Activated CD8-positive, alpha-beta T cell treated with anti-CD3 and anti-CD28 coated beads, Interleukin-2, amount 10 ng/mL, durations not matched to agents 7 days and 5 days (primary cell): ENCODE results near the gene DOP1B. TPM values are rescaled to one million over a fixed set of nuclear protein-coding genes. Genes with fewer than 3 reads are reported as not detected.

Experiments
- ATAC-seq: fragments of 150-1000 bp; cut with Tn5 transposase; one replicate; pipeline ENCODE4 v1.10.0; 2021; ENCODE audit warnings: moderate library complexity
- CTCF ChIA-PET: fragments of 350-600 bp; sonication (Branson Sonifier 250); formaldehyde crosslinking; loops from one replicate; lab custom pipeline; 2021; ENCODE audit warnings: antibody characterized with exemption; lab: Charles Lee
- POLR2A ChIA-PET: fragments of 350-600 bp; sonication (Branson Sonifier 250); formaldehyde crosslinking; loops from one replicate; lab custom pipeline; 2021; ENCODE audit warnings: antibody characterized with exemption; lab: Charles Lee
- DNase-seq: peaks from one replicate; pipeline ENCODE4 v3.0.0-alpha.2; 2020
- H3K27ac Mint-ChIP-seq: one replicate; pipeline ENCODE4 v1.8.0; 2021; ENCODE audit warnings: mild to moderate bottlenecking, mixed read lengths
- H3K27me3 Mint-ChIP-seq: one replicate; pipeline ENCODE4 v1.8.0; 2021; ENCODE audit warnings: low read depth, mixed read lengths
- H3K36me3 Mint-ChIP-seq: one replicate; pipeline ENCODE4 v1.8.0; 2021; ENCODE audit warnings: low read depth, mixed read lengths
- H3K4me1 Mint-ChIP-seq: one replicate; pipeline ENCODE4 v1.8.0; 2021; ENCODE audit warnings: low read depth, mixed read lengths
- H3K4me3 Mint-ChIP-seq: one replicate; pipeline ENCODE4 v1.8.0; 2021; ENCODE audit warnings: mild to moderate bottlenecking, mixed read lengths
- H3K9me3 Mint-ChIP-seq: one replicate; pipeline ENCODE4 v1.8.0; 2022; ENCODE audit warnings: mixed read lengths; ENCODE audit not compliant: insufficient read depth
- total RNA-seq, 2 experiments: library from RNA; stranded (reverse); gene quantifications; one replicate each; pipeline ENCODE4 v1.2.3, GENCODE V29; 2021

The DOP1B gene
- total RNA-seq, 2 experiments from 2014 or later: 30.3 to 30.9 TPM

GRCh38 chr21:36160850-36161178, 4.2 kb downstream of the DOP1B start:
- ChIA-PET POLR2A (no interaction called here), CTCF (interaction anchor here (1.2 to 1.6 kb wide), 2 partner anchors 19 to 36 kb away, joined by 3 to 4 read pairs; no protein-coding TSS in a partner anchor)
- H3K36me3 Mint-ChIP-seq: peaks cover 26% of the 10 kb centered on the region
- ATAC-seq (no peak), DNase-seq (no peak)
- H3K4me1 Mint-ChIP-seq: peaks cover 31% of the 10 kb centered on the region
- H3K4me3 Mint-ChIP-seq: no peak overlapping the region
- H3K9me3 Mint-ChIP-seq: no peaks in the 10 kb centered on the region
- no peaks in the 10 kb centered on the region for H3K27me3 Mint-ChIP-seq
- H3K27ac Mint-ChIP-seq: no peak overlapping the region

DNA sequence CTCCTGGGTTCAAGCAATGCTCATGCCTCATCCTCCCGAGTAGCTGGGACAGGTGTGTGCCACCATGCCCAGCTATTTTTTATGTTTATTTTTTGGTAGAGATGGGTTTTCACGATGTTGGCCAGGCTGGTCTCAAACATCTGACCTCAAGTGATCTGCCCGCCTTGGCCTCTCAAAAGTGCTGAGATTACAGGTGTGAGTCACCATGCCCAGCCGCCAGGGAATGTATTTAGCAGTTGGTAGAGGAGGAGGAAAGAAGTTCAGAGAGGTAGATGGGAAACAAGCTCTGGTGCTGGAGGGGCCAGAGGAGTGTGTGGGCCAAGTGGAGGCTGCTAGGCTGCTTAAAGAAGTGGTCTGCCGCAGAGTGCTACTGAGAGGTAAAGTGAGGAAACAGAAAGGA, 6.0 kb downstream of the DOP1B start:
- H3K9me3 Mint-ChIP-seq: no peaks in the 10 kb centered on the region
- H3K4me3 Mint-ChIP-seq: no peak overlapping the region
- ChIA-PET POLR2A (no interaction called here), CTCF (interaction anchor here (2.4 kb wide), 1 partner anchor 11 kb away, joined by 17 read pairs; no protein-coding TSS in a partner anchor)
- H3K36me3 Mint-ChIP-seq: peaks cover 33% of the 10 kb centered on the region
- no peak for DNase-seq
- no peak overlapping the region for H3K27ac Mint-ChIP-seq
- no peaks in the 10 kb centered on the region for H3K27me3 Mint-ChIP-seq
- ATAC-seq: no peak
- H3K4me1 Mint-ChIP-seq: peaks cover 24% of the 10 kb centered on the region

DNA sequence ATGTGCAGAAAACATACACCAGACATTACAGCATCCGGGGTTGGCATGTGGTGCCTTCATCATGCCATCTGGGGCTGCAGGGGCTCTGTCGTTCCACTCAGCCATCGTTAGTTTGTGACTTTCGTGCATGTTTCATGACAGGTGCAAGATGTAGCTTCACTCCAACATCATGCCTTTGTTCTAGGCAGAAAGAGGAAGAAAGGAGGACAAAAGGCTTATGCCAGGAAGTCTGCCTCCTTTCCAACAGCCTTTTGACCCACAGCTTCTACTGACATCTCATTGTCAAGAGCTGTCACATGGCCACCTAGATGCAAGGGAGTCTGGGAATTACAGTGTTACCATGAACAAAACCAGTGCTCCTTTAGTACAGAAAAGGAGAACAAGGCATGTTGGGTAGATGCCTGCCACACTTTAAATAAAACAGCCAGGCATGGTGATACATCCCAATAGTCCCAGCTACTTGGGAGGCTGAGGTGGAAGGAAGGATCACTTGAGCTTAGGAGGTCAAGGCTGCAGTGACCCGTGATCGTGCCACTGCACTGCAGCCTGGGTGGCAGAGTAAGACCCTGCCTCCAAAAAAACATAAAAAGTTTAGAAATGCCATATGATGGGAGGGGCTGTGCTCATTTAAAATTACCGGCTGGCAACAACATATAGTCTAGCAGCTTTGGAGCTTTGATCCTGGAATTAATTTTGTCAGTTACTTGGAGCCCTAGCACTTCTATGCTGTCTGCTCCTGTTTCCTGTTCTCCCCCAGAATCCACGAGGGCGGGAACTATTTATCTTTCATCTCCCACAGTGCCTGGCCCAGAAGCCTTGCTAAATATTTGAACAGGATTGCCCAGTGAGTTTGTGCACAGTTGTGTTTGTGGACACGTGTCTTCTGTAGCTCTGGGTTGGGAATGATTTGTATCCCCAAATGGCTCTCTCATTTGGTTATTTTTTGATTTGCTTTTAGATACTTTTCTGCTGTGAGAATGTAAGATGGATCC, 7.4 kb downstream of the DOP1B start:
- ChIA-PET POLR2A (interaction anchor here (2.0 kb wide), 1 partner anchor 10 kb away, joined by 5 read pairs; no protein-coding TSS in a partner anchor), CTCF (interaction anchor here (0.8 to 2.4 kb wide), 5 partner anchors 9 to 67 kb away, joined by 3 to 17 read pairs (median 3); no protein-coding TSS in a partner anchor)
- ATAC-seq (no peak), DNase-seq (no peak)
- no peak overlapping the region for H3K27ac Mint-ChIP-seq
- H3K4me3 Mint-ChIP-seq: no peak overlapping the region
- peaks cover 36% of the 10 kb centered on the region for H3K36me3 Mint-ChIP-seq
- H3K4me1 Mint-ChIP-seq: peaks cover 17% of the 10 kb centered on the region
- H3K27me3 Mint-ChIP-seq: no peaks in the 10 kb centered on the region
- H3K9me3 Mint-ChIP-seq: no peaks in the 10 kb centered on the region

GRCh38 chr21:36165356-36165755, 8.7 kb downstream of the DOP1B start:
- H3K27ac Mint-ChIP-seq: no peak overlapping the region
- ATAC-seq: no peak
- DNase-seq: no peak
- peaks cover 21% of the 10 kb centered on the region for H3K4me1 Mint-ChIP-seq
- no peaks in the 10 kb centered on the region for H3K9me3 Mint-ChIP-seq
- H3K27me3 Mint-ChIP-seq: no peaks in the 10 kb centered on the region
- POLR2A ChIA-PET: interaction anchor here (2.0 kb wide), 1 partner anchor 9 kb away, joined by 5 read pairs; no protein-coding TSS in a partner anchor
- no peak overlapping the region for H3K4me3 Mint-ChIP-seq
- H3K36me3 Mint-ChIP-seq: peaks cover 43% of the 10 kb centered on the region
- CTCF ChIA-PET: no interaction called here

DNA sequence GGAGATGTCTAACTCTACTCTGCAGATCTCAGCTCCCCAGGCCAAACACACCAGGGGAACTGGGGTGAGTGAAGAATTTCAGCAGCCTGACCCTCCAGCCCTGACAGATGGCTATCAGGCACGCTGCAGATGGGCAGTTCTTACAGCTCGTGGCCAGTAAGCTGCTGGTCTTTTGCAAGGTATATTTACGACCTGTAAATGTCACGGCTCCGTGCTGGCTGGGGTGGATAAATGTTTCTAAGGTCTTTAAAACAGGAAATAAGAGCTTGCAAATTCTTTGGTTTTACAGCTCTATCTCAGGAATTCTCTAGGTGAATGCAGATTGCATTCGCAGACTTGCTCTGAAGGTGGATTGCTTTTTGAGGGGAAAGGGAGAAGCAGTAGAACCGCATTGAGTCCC, 10.1 kb downstream of the DOP1B start:
- ATAC-seq (no peak), DNase-seq (no peak)
- Mint-ChIP-seq H3K27me3 (no peaks in the 10 kb centered on the region), H3K4me1 (peaks cover 22% of the 10 kb centered on the region), H3K36me3 (peaks cover 41% of the 10 kb centered on the region), H3K27ac (no peak overlapping the region), H3K4me3 (no peak overlapping the region), H3K9me3 (no peaks in the 10 kb centered on the region)
- CTCF ChIA-PET: no interaction called here
- POLR2A ChIA-PET: no interaction called here

GRCh38 chr21:36167541-36167940, 10.9 kb downstream of the DOP1B start:
- no peak for DNase-seq
- peaks cover 40% of the 10 kb centered on the region for H3K36me3 Mint-ChIP-seq
- CTCF ChIA-PET: no interaction called here

GRCh38 chr21:36169470-36170128, 13.0 kb downstream of the DOP1B start:
- Mint-ChIP-seq H3K36me3 (peaks cover 38% of the 10 kb centered on the region), H3K4me1 (peaks cover 14% of the 10 kb centered on the region), H3K9me3 (no peaks in the 10 kb centered on the region), H3K27me3 (no peaks in the 10 kb centered on the region), H3K4me3 (no peak overlapping the region), H3K27ac (no peak overlapping the region)
- no peak for ATAC-seq
- peak; percentile 28 for DNase-seq
- ChIA-PET CTCF (interaction anchor here (1.3 kb wide), 1 partner anchor 28 kb away, joined by 3 read pairs; no protein-coding TSS in a partner anchor), POLR2A (no interaction called here)

More at GRCh38 chr21:36167541-36167940, 10.9 kb downstream of the DOP1B start:
- Mint-ChIP-seq H3K27me3 (no peaks in the 10 kb centered on the region), H3K27ac (no peak overlapping the region), H3K9me3 (no peaks in the 10 kb centered on the region), H3K4me3 (no peak overlapping the region), H3K4me1 (peaks cover 25% of the 10 kb centered on the region)
- ATAC-seq: no peak
- POLR2A ChIA-PET: no interaction called here

- ChIA-PET POLR2A (no interaction called here), CTCF (interaction anchor here (1.3 kb wide), 1 partner anchor 29 kb away, joined by 3 read pairs; no protein-coding TSS in a partner anchor)
- DNase-seq (no peak), ATAC-seq (no peak)
- no peak overlapping the region for H3K4me3 Mint-ChIP-seq
- no peaks in the 10 kb centered on the region for H3K9me3 Mint-ChIP-seq
- peaks cover 35% of the 10 kb centered on the region for H3K36me3 Mint-ChIP-seq
- peaks cover 25% of the 10 kb centered on the region for H3K4me1 Mint-ChIP-seq
- no peaks in the 10 kb centered on the region for H3K27me3 Mint-ChIP-seq
- no peak overlapping the region for H3K27ac Mint-ChIP-seq
Observed at GRCh38 chr21:36170823-36171222, 14.2 kb downstream of the DOP1B start.

DNA sequence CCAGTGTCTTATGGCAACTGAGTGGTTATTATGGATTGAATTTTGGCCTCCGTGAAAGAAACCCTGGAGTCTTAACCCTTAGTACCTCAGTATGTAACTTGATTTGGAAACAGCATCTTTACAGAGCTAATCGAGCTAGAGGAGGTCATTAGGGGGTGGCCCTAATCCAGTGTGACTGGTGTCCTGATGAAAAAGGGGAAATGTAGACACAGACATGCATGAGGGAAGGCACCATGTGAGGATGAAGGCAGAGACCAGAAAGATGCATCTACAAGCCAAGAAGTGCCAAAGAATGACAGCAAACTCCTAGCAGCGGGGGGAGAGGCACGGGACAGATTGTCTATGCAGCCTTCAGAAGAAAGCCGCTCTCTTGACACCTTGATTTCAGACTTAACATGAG, 14.7 kb downstream of the DOP1B start:
- Mint-ChIP-seq H3K36me3 (peaks cover 34% of the 10 kb centered on the region), H3K4me3 (no peak overlapping the region), H3K4me1 (peaks cover 27% of the 10 kb centered on the region), H3K27ac (no peak overlapping the region), H3K9me3 (no peaks in the 10 kb centered on the region), H3K27me3 (no peaks in the 10 kb centered on the region)
- ATAC-seq (no peak), DNase-seq (no peak)
- POLR2A ChIA-PET: no interaction called here
- CTCF ChIA-PET: no interaction called here

DNA sequence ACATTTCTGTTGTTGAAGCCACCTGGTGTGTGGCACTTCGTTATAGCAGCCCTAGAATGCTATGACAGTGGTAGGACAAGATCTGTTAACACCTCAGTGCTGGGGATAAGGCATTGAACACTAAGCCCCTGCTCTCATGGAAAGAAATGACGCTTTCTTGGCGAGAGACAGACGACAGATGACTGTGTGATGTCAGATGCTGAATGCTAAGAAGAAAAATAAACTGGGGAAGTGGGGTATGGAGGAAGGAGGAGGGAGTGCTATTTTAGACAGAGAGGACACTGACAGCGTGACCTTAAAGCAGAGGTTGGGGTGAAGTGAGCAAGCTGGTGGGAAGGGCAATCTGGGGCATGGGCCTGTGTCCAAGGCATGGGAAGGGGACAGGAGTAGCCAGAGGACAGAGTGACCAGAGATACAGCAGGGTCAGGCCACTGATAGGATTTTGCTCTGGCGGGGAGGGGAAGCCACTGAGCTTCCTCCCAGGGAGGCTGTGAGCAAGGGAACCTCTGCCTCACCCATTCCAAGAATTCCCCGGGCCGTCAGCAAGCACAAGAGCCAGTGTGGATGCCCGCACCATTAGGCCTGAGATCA, 15.2 kb downstream of the DOP1B start:
- no peak for ATAC-seq
- DNase-seq: no peak
- Mint-ChIP-seq H3K9me3 (no peaks in the 10 kb centered on the region), H3K36me3 (peaks cover 29% of the 10 kb centered on the region), H3K4me3 (no peak overlapping the region), H3K27me3 (no peaks in the 10 kb centered on the region), H3K27ac (peak overlapping the region; percentile 26), H3K4me1 (peaks cover 27% of the 10 kb centered on the region)
- ChIA-PET CTCF (interaction anchor here (3.3 kb wide), 1 partner anchor 8 kb away, joined by 17 read pairs; no protein-coding TSS in a partner anchor), POLR2A (no interaction called here)

GRCh38 chr21:36174780-36175179, 18.2 kb downstream of the DOP1B start:
- DNase-seq: no peak
- Mint-ChIP-seq H3K27ac (peak overlapping the region; percentile 60), H3K27me3 (no peaks in the 10 kb centered on the region), H3K4me1 (peaks cover 29% of the 10 kb centered on the region), H3K4me3 (no peak overlapping the region), H3K9me3 (no peaks in the 10 kb centered on the region), H3K36me3 (peaks cover 22% of the 10 kb centered on the region)
- ChIA-PET POLR2A (interaction anchor here (1.1 to 1.8 kb wide), 3 partner anchors 11 to 124 kb away, joined by 3 to 6 read pairs (median 5); no protein-coding TSS in a partner anchor), CTCF (interaction anchor here (1.0 to 3.3 kb wide), 7 partner anchors 11 to 97 kb away, joined by 3 to 17 read pairs (median 4); no protein-coding TSS in a partner anchor)
- ATAC-seq: no peak
